ENCODE results near the gene LDAF1.
A peak's percentile ranks its signal among the peaks of the same experiment; 100 is the strongest.

Gene LDAF1

GRCh38 chr16:21156767-21157467, 1.6 kb upstream of the LDAF1 start:
- H3K4me3 ChIP-seq (ENCODE audit: low read depth, low read length): no peak overlapping the region
- TF ChIP-seq CTCF (IDR thresholded peaks at IDR 0.05; ENCODE audit: low read depth, low read length): peak; percentile 64
- peak; percentile 75 for DNase-seq (ENCODE audit: low read depth, low spot score)
- in situ Hi-C loops (cut with HindIII; ENCODE audit: low sequenced_read_pairs): no loop called here

GRCh38 chr16:21157632-21158031, 842 bp upstream of the LDAF1 start:
- no peak for DNase-seq (ENCODE audit: low read depth, low spot score)
- in situ Hi-C loops (cut with HindIII; ENCODE audit: low sequenced_read_pairs): no loop called here
- TF ChIP-seq CTCF (IDR thresholded peaks at IDR 0.05; ENCODE audit: low read depth, low read length): no peak
- H3K4me3 ChIP-seq (ENCODE audit: low read depth, low read length): no peak overlapping the region

GRCh38 chr16:21159281-21159951, 942 bp downstream of the LDAF1 start:
- no peak for DNase-seq (ENCODE audit: low read depth, low spot score)
- TF ChIP-seq CTCF (IDR thresholded peaks at IDR 0.05; ENCODE audit: low read depth, low read length): no peak
- peak overlapping the region; percentile 68 for H3K4me3 ChIP-seq (ENCODE audit: low read depth, low read length)
- in situ Hi-C loops (cut with HindIII; ENCODE audit: low sequenced_read_pairs): no loop called here

GRCh38 chr16:21160276-21160675, 1.8 kb downstream of the LDAF1 start:
- no peak for TF ChIP-seq CTCF (IDR thresholded peaks at IDR 0.05; ENCODE audit: low read depth, low read length)
- no peak overlapping the region for H3K4me3 ChIP-seq (ENCODE audit: low read depth, low read length)
- DNase-seq (ENCODE audit: low read depth, low spot score): no peak
- in situ Hi-C loops (cut with HindIII; ENCODE audit: low sequenced_read_pairs): no loop called here

GRCh38 chr16:21161211-21161610, 2.7 kb downstream of the LDAF1 start:
- DNase-seq (ENCODE audit: low read depth, low spot score): no peak
- no peak for TF ChIP-seq CTCF (IDR thresholded peaks at IDR 0.05; ENCODE audit: low read depth, low read length)
- H3K4me3 ChIP-seq (ENCODE audit: low read depth, low read length): no peak overlapping the region
- in situ Hi-C loops (cut with HindIII; ENCODE audit: low sequenced_read_pairs): no loop called here

GRCh38 chr16:21162661-21163151, 4.2 kb downstream of the LDAF1 start:
- no peak for TF ChIP-seq CTCF (IDR thresholded peaks at IDR 0.05; ENCODE audit: low read depth, low read length)
- DNase-seq (ENCODE audit: low read depth, low spot score): no peak
- in situ Hi-C loops (cut with HindIII; ENCODE audit: low sequenced_read_pairs): no loop called here
- H3K4me3 ChIP-seq (ENCODE audit: low read depth, low read length): no peak overlapping the region
